GM21367 (cell line): ENCODE results near the gene CHCHD3.

Experiments
- ATAC-seq: cut with Tn5 transposase; IDR thresholded peaks from one replicate; pipeline ENCODE4 v1.9.1; 2021; ENCODE audit not compliant: unreplicated experiment

Gene CHCHD3

DNA sequence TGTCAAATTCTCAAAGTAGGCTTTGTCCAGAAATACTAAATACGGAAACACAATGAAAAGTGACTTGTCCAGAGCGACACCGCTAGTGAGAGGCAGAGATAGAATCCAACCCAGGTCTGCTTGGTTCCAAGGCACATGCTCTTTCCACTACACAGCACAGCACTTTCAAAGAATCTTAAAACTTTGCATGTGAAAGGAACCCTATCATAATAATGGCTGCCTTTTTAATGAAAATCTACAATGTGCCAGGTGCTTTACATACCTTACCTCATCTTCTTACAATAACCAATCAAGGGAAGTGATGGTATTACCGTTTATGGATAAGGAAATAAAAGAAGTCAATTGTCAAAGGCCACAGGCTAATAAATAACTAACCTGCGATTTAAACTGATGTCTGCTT is 2.6 kb downstream of the CHCHD3 start:
- ATAC-seq = no peak

DNA sequence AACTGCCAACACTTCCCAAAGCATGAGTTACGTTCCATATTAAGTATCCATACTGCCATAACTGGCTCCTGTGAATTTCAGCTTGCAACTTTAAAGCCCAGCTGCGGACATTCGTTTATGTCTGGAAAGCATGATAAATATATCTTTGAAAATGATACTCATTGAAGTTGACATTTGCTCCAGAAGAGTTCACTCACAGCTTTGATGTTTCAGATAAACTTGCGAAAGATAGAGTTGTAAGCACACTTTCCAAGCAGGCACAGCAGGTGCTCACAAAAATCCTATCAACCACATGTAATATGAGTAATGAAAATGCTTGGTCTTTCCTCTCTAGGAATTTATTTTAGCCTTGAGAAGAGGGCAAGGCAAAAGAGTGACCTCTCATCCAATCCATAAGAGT is 4.5 kb downstream of the CHCHD3 start:
- no peak for ATAC-seq

DNA sequence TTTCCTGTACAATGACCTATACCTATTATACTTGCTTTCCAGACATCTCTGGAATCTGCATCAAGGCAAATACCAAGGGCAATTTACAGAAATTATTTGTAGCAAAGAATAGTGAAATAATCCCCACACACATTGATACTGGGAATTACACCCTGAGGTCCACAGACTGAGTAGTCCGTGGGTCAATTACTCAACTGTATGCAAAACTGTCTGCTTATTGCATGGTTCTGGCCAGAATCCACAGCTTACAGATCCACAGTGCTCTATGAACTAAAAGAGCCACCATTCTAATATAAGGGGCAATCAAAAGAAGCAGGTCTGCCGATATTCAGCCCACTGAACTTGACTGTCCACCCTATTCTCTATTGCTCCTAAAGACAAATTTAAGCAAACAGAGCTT is 5.7 kb downstream of the CHCHD3 start:
- ATAC-seq = no peak

DNA sequence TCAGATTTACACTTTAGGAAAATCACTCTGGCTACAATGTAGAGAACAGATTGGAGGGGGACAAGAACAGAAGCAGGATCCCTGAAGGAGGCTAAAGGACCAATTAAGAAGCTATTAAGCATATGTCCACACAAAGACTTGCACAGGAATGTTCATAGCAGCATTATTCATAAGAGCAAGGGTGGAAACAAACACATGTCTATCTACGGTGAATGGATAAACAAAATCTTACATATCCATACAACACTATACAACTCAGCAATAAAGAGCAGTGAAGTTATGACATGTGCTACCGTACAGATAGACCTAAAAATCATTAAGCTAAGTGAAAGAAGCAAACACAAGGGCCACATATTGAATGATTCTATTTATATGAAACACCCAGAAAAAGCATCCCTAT is 10.4 kb downstream of the CHCHD3 start:
- ATAC-seq = no peak

DNA sequence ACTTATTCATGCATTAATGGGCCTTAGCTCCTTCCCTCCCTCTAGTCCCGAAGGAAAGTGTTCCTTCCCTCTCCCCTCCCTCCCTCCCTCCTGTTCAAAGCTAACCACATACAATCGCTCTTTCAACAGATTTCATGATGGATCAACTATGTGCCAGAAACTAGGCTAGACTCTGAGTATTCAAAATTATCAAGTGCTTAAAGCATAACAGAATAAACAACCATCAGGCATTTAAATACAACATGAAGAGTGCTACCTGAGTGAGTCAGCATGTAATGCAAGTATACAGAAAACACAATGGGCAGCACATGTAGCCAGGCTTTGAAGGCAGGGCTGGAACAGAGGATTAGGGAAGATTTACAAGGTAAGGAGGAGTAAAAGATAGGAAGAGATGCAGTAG is 11.3 kb downstream of the CHCHD3 start:
- ATAC-seq = no peak

DNA sequence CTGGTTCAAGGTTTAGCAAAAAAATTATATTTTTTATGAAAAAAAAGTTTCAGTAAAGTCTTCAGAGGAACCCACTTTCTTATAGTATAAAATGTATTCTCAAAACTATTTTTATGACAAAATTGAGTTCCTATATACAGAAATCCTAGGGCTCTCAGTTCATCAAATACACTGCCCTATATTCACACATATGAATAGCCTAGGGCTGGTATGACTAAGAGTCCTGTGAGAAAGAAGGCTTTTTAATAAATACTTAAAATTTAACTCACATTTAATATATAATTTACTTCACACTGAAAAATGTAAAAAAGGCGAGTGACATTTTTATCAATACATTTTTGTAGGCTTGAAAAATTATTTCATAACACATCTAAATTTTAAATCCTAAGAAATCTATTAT is 16.6 kb downstream of the CHCHD3 start:
- ATAC-seq = no peak

DNA sequence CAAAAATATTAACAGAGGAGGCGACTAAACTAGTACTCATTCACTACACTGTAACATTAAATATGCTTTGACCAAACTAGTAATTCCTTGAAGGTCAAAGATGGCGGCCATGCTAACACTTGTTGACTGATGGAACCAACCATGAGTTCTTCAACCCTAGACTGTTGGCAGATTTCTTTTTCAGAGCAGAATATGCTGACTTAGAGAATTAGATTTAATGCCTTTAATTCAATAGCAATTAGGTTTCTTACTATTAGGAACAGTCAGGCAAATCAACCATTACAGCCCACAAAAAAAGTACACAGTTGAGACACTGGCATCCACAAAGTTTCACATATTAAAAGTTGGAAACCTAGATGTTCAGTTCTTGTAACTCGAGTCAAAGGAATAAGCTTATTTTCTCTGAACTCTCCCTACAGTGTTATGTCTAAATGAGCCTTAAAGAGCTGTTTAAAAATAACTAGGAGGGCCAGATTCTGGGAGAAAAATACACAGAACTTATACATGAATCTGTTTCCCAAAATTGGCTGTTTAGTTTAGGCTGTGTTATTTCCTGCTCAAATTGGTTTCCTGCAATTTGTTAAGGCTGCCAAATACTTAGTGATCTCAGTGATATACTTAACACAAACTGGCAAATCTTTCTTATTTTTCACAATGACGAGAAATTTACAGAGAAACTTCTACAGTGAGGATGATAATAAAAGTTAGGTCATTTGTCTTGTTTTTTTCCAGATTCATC is 17.6 kb downstream of the CHCHD3 start:
- no peak for ATAC-seq

DNA sequence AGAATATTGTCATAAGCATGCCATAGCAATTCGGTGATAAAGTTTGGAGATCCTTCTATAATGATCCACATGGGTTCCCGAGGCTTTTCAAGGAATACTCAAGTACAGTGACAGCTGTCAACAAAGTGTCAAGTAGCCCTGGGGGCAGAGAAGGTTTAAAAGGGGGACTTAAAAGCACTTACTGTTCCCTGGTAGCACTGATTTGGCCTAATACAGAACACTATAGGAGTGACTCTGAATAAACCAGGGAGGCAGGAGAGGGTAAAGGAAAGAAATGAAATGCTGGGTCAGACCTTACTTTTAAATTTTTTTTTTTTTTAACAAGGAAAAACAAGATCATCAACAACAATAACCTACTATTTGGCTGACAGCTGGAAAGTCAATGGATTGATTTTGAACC is 20.1 kb downstream of the CHCHD3 start:
- ATAC-seq = no peak

DNA sequence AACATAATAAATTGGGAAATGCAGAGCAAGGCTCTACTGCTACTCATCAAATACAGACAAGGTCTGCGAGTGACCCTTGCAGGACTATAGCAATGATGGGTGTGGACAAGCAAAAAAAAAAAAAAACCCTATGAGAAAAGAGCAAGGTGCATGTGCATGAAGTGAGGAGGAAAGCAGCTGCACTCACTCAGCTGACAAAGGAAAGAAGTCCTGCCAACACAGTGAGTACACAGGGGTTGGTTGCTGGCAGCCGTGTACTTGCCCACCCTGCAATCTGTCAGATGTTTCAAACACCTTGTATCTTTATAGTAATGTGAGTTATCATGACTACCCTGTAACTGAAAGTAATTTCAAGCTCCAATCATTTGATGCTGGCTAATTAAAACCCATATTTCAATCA is 20.5 kb downstream of the CHCHD3 start:
- no peak for ATAC-seq

DNA sequence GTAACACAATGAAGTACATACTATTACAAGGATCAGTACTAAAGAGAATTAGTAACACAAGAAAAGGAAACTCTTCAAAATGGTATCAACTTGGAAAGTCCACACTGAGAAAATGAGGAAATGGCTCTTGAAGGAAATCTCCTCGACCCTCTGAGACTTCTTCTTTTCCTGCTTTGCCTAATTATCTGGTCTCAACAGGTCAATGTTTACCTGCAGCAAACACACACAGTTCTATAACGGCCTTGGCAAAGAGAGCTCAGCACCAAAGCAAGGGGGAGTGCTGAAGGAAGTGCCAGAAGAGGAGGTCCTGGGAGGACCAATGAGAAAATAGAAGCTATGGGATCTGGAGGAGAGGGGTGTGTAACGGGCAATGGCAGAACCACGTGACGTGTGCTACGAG is 21.9 kb downstream of the CHCHD3 start:
- no peak for ATAC-seq

DNA sequence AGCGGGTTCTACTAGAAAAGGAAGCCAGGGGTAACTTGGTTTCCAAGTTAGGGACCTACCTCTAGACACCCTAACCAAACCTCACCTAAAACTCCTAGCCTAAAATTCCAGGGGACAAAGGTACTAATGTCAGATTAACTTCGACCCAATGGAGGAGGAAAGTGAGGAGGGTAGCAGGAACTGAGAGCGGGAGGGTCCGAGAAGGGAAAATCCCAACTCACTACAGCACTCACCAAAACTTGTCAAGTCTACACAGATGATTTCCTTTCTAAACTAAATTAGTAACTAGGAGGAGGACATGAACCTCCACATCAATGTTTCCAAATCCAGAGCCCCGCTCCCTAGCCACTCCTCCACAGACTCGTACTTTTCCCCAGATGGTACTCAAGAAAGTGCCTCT is 22.6 kb downstream of the CHCHD3 start:
- ATAC-seq = no peak

DNA sequence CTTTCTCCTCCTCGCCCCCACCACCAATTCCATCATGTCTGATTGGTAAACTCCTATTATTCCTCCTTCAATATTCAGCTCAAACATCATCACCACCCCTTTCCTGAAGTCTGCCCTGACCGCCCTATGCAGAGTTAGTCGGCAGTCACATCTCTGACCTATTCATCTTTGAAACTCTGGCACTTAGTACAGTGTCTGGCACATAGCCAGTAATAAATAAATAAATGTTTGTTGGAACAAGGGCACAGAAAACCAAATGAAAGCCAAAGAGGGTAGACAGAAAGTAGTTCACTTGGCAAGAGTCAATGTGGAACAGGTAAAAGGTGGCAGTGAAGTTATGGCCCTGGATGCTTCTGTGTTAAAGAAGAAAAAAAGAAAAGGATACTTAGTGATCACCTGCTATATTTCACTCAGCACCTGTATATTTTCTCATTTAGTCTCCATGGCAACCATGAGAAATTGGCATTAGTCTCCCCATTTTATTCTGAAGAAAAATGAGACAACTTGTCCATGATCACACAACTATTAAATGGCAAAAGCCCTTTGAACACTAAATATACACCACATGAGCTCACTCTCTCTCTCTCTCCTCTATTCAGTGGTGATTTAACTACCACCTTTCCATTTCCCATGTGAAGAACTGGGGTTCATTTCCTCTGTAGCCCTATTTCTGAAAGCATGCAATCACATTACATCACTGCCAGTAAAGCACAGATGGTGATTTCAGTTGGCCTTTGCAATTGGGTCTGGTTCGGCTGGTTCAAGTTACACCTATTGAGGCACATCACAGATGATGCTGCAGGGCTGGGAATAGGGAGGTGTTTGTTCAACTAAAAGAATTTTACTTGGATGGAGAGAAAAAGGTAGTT is 25.3 kb downstream of the CHCHD3 start:
- ATAC-seq = no peak

DNA sequence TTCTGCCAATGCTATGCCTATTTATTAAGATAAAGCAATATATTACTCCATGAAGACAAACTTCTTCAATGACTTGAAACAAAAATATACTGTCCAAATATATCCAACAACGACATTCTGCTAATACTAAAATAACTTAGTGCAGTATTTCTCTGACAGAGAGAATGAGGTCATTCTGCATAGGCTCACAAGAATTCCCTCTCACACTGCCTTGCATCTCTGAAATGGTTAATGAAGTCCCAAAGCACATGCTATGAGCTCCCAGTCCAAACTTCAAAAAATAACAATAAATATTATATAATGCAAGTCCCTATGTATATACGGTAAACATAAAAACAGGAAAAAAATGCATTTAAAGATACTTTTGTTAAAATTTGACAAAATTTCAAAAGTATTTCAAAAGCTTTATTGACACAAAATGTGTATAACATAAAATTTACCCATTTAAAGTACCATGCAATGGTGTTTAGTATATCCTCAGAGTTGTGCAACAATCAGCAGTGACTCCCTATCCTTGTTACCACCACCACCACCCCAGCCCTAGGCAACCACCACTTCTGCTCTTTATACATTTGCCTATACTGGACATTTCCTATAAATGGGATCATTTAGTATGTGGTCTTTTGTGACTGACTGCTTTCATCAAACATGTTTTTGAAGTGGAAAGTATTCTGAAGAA is 27.6 kb downstream of the CHCHD3 start:
- ATAC-seq = no peak

DNA sequence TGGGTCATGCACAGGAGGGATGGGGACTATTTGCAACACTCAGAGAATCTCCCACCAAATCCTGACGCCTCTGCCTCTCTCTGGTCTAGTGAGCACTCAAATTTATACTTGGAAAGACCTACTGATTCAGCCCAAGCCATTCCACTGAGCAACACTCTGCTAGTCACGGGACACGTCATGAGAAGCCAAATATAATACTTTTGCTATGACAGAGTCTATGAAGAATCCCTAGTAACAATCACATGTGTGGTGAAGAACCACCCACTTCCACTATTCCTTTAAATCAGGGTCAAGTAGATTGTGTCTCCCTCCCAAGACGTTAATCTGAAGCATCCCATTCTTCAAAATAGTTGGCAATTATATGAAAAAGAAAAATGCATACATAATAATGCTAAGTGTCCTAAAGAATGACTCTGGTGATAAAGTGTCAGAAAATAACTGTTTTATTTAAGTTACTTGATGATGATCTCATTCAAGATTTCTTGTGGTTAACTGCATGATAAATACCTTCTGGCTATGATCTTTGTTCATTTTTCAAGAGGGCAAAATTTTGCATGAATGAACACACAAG is 28.5 kb downstream of the CHCHD3 start:
- ATAC-seq = peak; percentile 42

DNA sequence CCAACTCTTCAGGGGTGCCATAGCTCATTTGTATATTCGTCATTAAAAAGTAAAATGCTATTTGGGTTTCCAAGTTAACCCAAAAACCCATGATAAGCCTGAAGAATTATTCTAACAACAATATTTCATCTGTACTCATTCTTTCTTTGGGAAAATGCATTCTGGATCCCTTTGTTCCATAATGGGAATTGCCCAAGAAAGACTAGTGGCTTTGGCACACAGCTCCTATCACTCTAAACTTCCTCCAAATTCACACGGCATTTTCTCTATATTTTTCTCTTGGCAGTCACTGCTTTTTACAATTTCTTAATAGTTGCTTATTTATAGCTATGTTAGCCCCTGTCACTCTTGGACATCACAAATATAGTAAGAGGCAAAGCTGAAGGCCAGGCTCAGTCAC is 29.1 kb downstream of the CHCHD3 start:
- no peak for ATAC-seq

DNA sequence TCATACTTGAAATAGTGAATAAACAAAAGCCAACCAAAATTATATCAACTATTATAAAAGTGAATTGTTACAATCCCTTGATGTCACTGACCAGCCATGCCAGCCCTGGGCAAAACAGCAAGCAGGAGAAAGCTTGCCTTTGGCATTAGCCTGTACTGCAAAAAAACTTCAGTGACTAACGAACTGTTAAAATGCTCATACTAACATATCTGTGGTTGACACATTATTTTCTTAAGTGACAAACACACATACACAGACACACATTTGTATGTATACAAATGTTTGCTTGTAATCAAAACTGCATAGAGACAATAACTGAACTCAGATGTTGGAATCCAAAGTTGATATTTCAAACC is 29.5 kb downstream of the CHCHD3 start:
- no peak for ATAC-seq

DNA sequence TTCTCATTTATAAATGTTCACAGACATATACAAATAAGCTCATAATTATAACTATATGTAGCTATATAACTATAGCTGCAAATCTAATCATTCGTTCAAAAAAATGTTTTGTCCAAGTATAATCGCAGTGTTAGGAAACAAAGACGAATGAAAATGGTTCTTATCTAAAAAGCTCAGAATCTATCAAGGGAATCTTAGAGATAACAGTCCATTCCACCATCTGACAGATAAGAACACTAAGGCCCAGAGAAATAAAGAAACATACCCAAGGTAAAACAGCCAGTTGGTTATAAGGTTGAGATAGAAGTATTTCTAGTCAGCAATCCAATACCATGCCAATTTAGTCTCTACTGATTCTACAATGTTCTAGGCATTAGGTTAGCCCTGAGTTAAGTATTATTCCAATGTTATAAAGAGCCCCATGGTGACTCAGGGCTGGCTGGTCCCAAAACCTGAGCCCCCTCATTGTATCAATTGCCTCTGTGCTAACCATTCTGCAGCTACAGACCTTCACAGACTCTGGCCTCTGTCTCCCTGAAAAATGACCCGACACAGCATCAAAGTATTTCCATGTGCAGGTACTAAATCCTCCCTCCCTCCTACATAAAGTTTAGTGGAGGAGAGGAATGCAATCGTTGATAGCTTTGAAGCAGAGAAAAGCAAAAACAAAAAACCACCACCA is 30.0 kb downstream of the CHCHD3 start:
- ATAC-seq = no peak

DNA sequence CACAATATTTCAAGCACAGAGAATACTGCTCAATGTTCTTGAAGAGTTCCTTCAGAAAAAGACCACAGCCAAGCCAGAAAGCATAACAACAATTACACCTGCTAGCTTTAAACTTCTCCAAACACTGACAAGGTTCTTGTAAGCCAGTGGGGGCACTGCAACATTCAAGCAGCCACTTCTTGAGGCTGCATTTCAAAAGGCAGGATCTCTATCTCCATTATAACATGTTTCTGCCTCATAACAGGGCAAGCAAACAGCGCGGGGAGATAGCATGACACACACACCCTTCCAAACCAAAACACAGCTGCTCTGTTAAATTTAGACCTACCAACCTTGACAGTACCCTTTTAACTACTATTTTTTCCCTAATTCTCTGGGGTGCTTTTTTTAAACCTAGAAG is 30.8 kb downstream of the CHCHD3 start:
- peak; percentile 54 for ATAC-seq

DNA sequence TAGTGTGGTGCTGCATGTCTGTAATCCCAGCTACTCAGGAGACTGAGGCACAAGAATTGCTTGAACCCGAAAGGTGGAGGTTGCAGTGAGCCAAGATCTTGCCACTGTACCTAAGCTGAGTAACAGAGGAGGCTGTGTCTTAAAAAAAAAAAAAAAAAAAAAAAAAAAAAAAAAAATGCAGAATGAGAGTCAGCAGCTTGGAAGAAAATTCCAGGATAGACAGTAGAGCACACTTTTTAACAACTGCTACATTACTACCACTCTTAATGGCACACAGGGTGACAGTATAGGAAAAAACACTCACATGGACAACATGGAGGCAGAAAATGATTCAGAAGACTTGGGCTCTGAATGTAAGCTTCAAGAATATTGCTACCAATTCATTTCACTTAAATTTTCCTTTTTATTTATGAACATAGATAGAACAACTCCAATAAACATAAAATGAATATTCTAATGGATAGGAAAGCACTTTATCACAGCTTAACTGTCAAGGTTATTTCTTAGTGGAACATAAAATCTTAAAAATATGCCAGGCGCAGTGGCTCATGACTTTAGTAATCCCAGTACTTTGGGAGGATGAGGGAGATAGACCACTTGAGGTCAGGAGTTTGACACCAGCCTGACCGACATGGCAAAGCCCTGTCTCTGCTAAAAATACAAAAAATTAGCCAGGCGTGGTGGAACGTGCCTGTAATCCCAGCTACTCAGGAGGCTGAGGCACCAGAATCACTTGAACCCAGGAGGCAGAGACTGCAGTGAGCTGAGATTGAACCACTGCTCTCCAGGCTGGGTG is 31.5 kb downstream of the CHCHD3 start:
- peak; percentile 4 for ATAC-seq

DNA sequence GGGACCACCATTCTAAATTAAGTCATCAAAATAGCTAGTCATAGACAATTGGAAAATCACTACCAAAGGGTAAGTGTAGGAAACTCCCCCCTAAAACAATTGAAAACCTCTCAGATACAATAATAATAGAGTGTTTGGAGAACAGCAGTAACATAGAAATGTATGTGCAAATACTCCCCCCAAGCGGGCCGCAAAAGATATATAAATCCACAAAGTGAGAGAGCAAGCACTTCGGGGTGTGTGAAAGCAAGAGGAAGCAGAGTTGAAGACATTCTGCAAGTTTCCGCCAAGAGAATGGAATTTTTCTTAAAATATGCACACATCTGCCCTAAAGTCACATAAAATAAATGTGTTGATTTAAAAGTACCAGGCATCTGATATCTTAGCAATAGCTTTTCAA is 33.3 kb downstream of the CHCHD3 start:
- ATAC-seq = no peak
